HepG2 (cell line): ENCODE measurements around the gene CABLES1. TPM values are rescaled to one million over a fixed set of nuclear protein-coding genes. Genes with fewer than 3 reads are reported as not detected.
A peak's percentile ranks its signal among the peaks of the same experiment; 100 is the strongest.

ENCODE experiments used
- ATF1 ChIP-seq: IDR thresholded peaks from 2 replicates; pipeline ENCODE4 v1.6.1; 2016; ENCODE audit warnings: mild to moderate bottlenecking, control low read depth
- BHLHE40 ChIP-seq: IDR thresholded peaks from 2 replicates; pipeline ENCODE4 v1.6.1; 2011; ENCODE audit warnings: low read length, improper control_type of control experiment
- CHD4 ChIP-seq: fragments of 200-600 bp; sonication (generic); IDR thresholded peaks from 2 replicates; pipeline ENCODE4 v1.7.0; 2017; ENCODE audit warnings: mild to moderate bottlenecking, low read length, borderline replicate concordance
- CSRNP1 ChIP-seq: sonication (generic); formaldehyde crosslinking; IDR thresholded peaks from 2 replicates; pipeline ENCODE4 v1.8.1; 2023; ENCODE audit warnings: mild to moderate bottlenecking, missing genetic modification reagents
- DNMT1 ChIP-seq: sonication (generic); formaldehyde crosslinking; IDR thresholded peaks from 2 replicates; pipeline ENCODE4 v1.5.1; 2020; ENCODE audit warnings: mild to moderate bottlenecking, missing genetic modification reagents
- FOXC1 ChIP-seq: sonication (generic); formaldehyde crosslinking; IDR thresholded peaks from 2 replicates; pipeline ENCODE4 v1.8.0; 2022; ENCODE audit warnings: mild to moderate bottlenecking, missing genetic modification reagents, borderline replicate concordance
- FOXK2 ChIP-seq: fragments of 450-650 bp; IDR thresholded peaks from 2 replicates; pipeline ENCODE4 v1.6.1; 2016
- KLF15 ChIP-seq: sonication (generic); formaldehyde crosslinking; IDR thresholded peaks from 2 replicates; pipeline ENCODE4 v1.8.1; 2023; ENCODE audit warnings: borderline replicate concordance, mild to moderate bottlenecking, inconsistent platforms, missing genetic modification reagents, mixed read lengths
- ONECUT2 ChIP-seq: sonication (generic); formaldehyde crosslinking; IDR thresholded peaks from 2 replicates; pipeline ENCODE4 v1.4.0; 2020; ENCODE audit warnings: missing genetic modification reagents
- PPARG ChIP-seq: conservative IDR thresholded peaks from 2 replicates; pipeline ENCODE4 v1.6.1; 2016; ENCODE audit warnings: missing biosample characterization, missing genetic modification reagents
- RNF219 ChIP-seq: sonication (generic); formaldehyde crosslinking; IDR thresholded peaks from 2 replicates; pipeline ENCODE4 v1.5.0; 2020; ENCODE audit warnings: mild to moderate bottlenecking, missing genetic modification reagents
- TBX2 ChIP-seq: sonication (generic); formaldehyde crosslinking; IDR thresholded peaks from 2 replicates; pipeline ENCODE4 v1.5.0; 2020; ENCODE audit warnings: missing genetic modification reagents, mild to moderate bottlenecking, borderline replicate concordance
- ZBTB3 ChIP-seq: sonication (generic); formaldehyde crosslinking; IDR thresholded peaks from 2 replicates; pipeline ENCODE4 v1.4.0; 2020; ENCODE audit warnings: low read depth, mild to moderate bottlenecking, moderate library complexity, missing genetic modification reagents, borderline replicate concordance
- ZKSCAN5 ChIP-seq: sonication (generic); formaldehyde crosslinking; IDR thresholded peaks from 2 replicates; pipeline ENCODE4 v1.5.1; 2020; ENCODE audit warnings: mild to moderate bottlenecking, missing genetic modification reagents
- ZNF205 ChIP-seq: IDR thresholded peaks from 2 replicates; pipeline ENCODE4 v1.6.1; 2018; ENCODE audit warnings: missing biosample characterization, missing genetic modification reagents
- ZNF354B ChIP-seq: sonication (generic); formaldehyde crosslinking; IDR thresholded peaks from 2 replicates; pipeline ENCODE4 v1.8.0; 2022; ENCODE audit warnings: mild to moderate bottlenecking, missing genetic modification reagents
- ZNF547 ChIP-seq: sonication (generic); formaldehyde crosslinking; IDR thresholded peaks from 2 replicates; pipeline ENCODE4 v1.5.1; 2020; ENCODE audit warnings: mild to moderate bottlenecking, missing genetic modification reagents
- ZNF557 ChIP-seq: sonication (generic); formaldehyde crosslinking; IDR thresholded peaks from 2 replicates; pipeline ENCODE4 v1.4.0; 2020; ENCODE audit warnings: missing genetic modification reagents
- ZNF674 ChIP-seq: sonication (generic); formaldehyde crosslinking; IDR thresholded peaks from 2 replicates; pipeline ENCODE4 v1.5.0; 2020; ENCODE audit warnings: low read depth, mild to moderate bottlenecking, missing genetic modification reagents
- ZNF772 ChIP-seq: sonication (generic); formaldehyde crosslinking; IDR thresholded peaks from 2 replicates; pipeline ENCODE4 v1.5.0; 2020; ENCODE audit warnings: mild to moderate bottlenecking, missing genetic modification reagents
- ZNF850 ChIP-seq: sonication (generic); formaldehyde crosslinking; conservative IDR thresholded peaks from 2 replicates; pipeline ENCODE4 v1.9.0; 2021; ENCODE audit warnings: mild to moderate bottlenecking, missing genetic modification reagents
- ZNF878 ChIP-seq: sonication (generic); formaldehyde crosslinking; IDR thresholded peaks from 2 replicates; pipeline ENCODE4 v1.8.1; 2023; ENCODE audit warnings: mild to moderate bottlenecking, missing genetic modification reagents, moderate library complexity
- polyA plus RNA-seq, 8 experiments: library from polyadenylated mRNA; depleted of rRNA in 3 of 8; stranded (reverse) in 7 of 8; unstranded in 1 of 8; fragments of >200 nt; fragmentation: Illumina TruSeq in 4 of 8; extraction: Trizol in 4 of 8; gene quantifications; 2 replicates each; pipeline versions ENCODE4 v1.2.1 to v1.2.3, GENCODE V29; 2011 to 2016; ENCODE audit warnings: low read depth in 4 of 8, missing spikeins in 1 of 8, mixed read lengths in 1 of 8; ENCODE audit not compliant: insufficient read depth in 1 of 8
- total RNA-seq, 5 experiments: library from RNA; depleted of rRNA; stranded (reverse); fragments of >200 nt; fragmentation: Illumina TruSeq; extraction: Trizol; gene quantifications; 2 replicates each; pipeline ENCODE4 v1.2.3, GENCODE V29; 2016; ENCODE audit warnings: low read depth in 1 of 5
- TF ChIP-seq, protein P1 (sequence below): IDR thresholded peaks from 2 replicates; pipeline ENCODE4 v1.6.1; 2016; ENCODE audit warnings: mild to moderate bottlenecking, missing biosample characterization, missing genetic modification reagents
- TF ChIP-seq, protein P2 (sequence below): sonication (generic); formaldehyde crosslinking; IDR thresholded peaks from 2 replicates; pipeline ENCODE4 v1.4.0; 2020; ENCODE audit warnings: low read depth, mild to moderate bottlenecking, missing genetic modification reagents
- TF ChIP-seq, protein P3 (sequence below): sonication (generic); formaldehyde crosslinking; IDR thresholded peaks from 2 replicates; pipeline ENCODE4 v1.5.0; 2020; ENCODE audit warnings: missing genetic modification reagents

Gene CABLES1
- total and polyA plus RNA-seq, 2 of the 13 experiments (the other 11 are each of a cell fraction or from before 2014, with no cell fraction given) = 14.7 to 25.8 TPM

- TF ChIP-seq ZNF547 (CRISPR knock-in tag) = 0 out of 2 replicates have a peak, but pooled peaks have one; percentile 23
- TF ChIP-seq, protein P1, sequence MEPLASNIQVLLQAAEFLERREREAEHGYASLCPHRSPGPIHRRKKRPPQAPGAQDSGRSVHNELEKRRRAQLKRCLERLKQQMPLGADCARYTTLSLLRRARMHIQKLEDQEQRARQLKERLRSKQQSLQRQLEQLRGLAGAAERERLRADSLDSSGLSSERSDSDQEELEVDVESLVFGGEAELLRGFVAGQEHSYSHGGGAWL = 0 out of 2 replicates have a peak, but pooled peaks have one; percentile 36
- TF ChIP-seq CHD4 = no peak
- no peak for TF ChIP-seq KLF15 (CRISPR knock-in tag)
- TF ChIP-seq ZNF878 = no peak
- peak; percentile 46; the same call in 1 of the 2 replicates for TF ChIP-seq ZNF674 (CRISPR knock-in tag)
- TF ChIP-seq ZNF205 (CRISPR knock-in tag) = no peak
- no peak for TF ChIP-seq FOXK2
- peak; percentile 75 for TF ChIP-seq TBX2 (CRISPR knock-in tag)
- TF ChIP-seq FOXC1 = no peak
- TF ChIP-seq, protein P2, sequence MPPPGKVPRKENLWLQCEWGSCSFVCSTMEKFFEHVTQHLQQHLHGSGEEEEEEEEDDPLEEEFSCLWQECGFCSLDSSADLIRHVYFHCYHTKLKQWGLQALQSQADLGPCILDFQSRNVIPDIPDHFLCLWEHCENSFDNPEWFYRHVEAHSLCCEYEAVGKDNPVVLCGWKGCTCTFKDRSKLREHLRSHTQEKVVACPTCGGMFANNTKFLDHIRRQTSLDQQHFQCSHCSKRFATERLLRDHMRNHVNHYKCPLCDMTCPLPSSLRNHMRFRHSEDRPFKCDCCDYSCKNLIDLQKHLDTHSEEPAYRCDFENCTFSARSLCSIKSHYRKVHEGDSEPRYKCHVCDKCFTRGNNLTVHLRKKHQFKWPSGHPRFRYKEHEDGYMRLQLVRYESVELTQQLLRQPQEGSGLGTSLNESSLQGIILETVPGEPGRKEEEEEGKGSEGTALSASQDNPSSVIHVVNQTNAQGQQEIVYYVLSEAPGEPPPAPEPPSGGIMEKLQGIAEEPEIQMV (CRISPR knock-in tag) = peak; percentile 23; the same call in 1 of the 2 replicates
- TF ChIP-seq ATF1 (CRISPR knock-in tag) = no peak
- TF ChIP-seq ONECUT2 (CRISPR knock-in tag) = no peak
- TF ChIP-seq ZBTB3 (CRISPR knock-in tag) = no peak
- TF ChIP-seq ZNF354B (CRISPR knock-in tag) = no peak
- TF ChIP-seq RNF219 (CRISPR knock-in tag) = no peak
- TF ChIP-seq DNMT1 = no peak
- no peak for TF ChIP-seq ZNF557 (CRISPR knock-in tag)
- TF ChIP-seq, protein P3, sequence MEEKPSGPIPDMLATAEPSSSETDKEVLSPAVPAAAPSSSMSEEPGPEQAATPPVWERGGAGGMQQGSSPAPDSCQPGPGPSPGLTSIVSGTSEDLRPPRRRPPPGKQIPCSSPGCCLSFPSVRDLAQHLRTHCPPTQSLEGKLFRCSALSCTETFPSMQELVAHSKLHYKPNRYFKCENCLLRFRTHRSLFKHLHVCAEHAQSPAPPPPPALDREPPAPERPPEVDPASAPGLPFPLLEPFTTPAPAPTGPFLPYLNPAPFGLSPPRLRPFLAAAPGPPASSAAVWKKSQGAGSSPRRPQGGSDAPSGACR = 0 out of 2 replicates have a peak, but pooled peaks have one; percentile 43
- no peak for TF ChIP-seq ZNF772 (CRISPR knock-in tag)
- TF ChIP-seq ZNF850 (CRISPR knock-in tag) = 0 out of 2 replicates have a peak, but pooled peaks have one; percentile 33
- TF ChIP-seq CSRNP1 (CRISPR knock-in tag) = 0 out of 2 replicates have a peak, but pooled peaks have one; percentile 68
- no peak for TF ChIP-seq BHLHE40
- no peak for TF ChIP-seq ZKSCAN5 (CRISPR knock-in tag)
- TF ChIP-seq PPARG (CRISPR knock-in tag) = no peak
Measured at GRCh38 chr18:23136326-23137096, 1.2 kb downstream of the CABLES1 start (continued).
